Measurements from ENCODE around the gene AP1S1. TPM values are rescaled to one million over a fixed set of nuclear protein-coding genes. Genes with fewer than 3 reads are reported as not detected.

Gene AP1S1
- total RNA-seq, 1 donor from 2014 or later = 63.4 TPM

- TF ChIP-seq CTCF (IDR thresholded peaks at IDR 0.05; ENCODE audit: unreplicated experiment) = no peak
- no peak overlapping the region for H3K27ac Mint-ChIP-seq
- no peaks in the 10 kb centered on the region for H3K4me1 Mint-ChIP-seq
- H3K36me3 Mint-ChIP-seq = peaks cover 18% of the 10 kb centered on the region
- H3K4me3 Mint-ChIP-seq = no peak overlapping the region
- peaks cover 24% of the 10 kb centered on the region for H3K27me3 Mint-ChIP-seq (ENCODE audit: low read depth)
- no peaks in the 10 kb centered on the region for H3K9me3 Mint-ChIP-seq
- DNase-seq (ENCODE audit: low spot score in 2 of 2, unreplicated experiment in 2 of 2) = no peak
These were observed 53.2 kb downstream of the AP1S1 start for GRCh38 chr7:101207459-101207858.

GRCh38 chr7:101208794-101209193 lies 54.5 kb downstream of the AP1S1 start:
- DNase-seq (ENCODE audit: low spot score in 2 of 2, unreplicated experiment in 2 of 2) = no peak
- no peak overlapping the region for H3K4me3 Mint-ChIP-seq
- peaks cover 11% of the 10 kb centered on the region for H3K27me3 Mint-ChIP-seq (ENCODE audit: low read depth)
- H3K4me1 Mint-ChIP-seq = no peaks in the 10 kb centered on the region
- no peaks in the 10 kb centered on the region for H3K9me3 Mint-ChIP-seq
- no peak overlapping the region for H3K27ac Mint-ChIP-seq
- TF ChIP-seq CTCF (IDR thresholded peaks at IDR 0.05; ENCODE audit: unreplicated experiment) = no peak
- peaks cover 18% of the 10 kb centered on the region for H3K36me3 Mint-ChIP-seq

GRCh38 chr7:101210143-101210542 lies 55.9 kb downstream of the AP1S1 start:
- H3K4me3 Mint-ChIP-seq = no peak overlapping the region
- TF ChIP-seq CTCF (IDR thresholded peaks at IDR 0.05; ENCODE audit: unreplicated experiment) = no peak

More at GRCh38 chr7:101210143-101210542, 55.9 kb downstream of the AP1S1 start:
- DNase-seq (ENCODE audit: low spot score in 2 of 2, unreplicated experiment in 2 of 2) = no peak
- peaks cover 18% of the 10 kb centered on the region for H3K36me3 Mint-ChIP-seq
- H3K27ac Mint-ChIP-seq = no peak overlapping the region
- no peaks in the 10 kb centered on the region for H3K4me1 Mint-ChIP-seq
- no peaks in the 10 kb centered on the region for H3K9me3 Mint-ChIP-seq
- H3K27me3 Mint-ChIP-seq (ENCODE audit: low read depth) = peaks cover 3% of the 10 kb centered on the region

Small RNA genes lying within 50 kb of the gene (microRNA-seq; reads per million reads assigned to microRNA genes)
- gene MIR4653 = not detected

Other genes with a start within 250 kb of the AP1S1 start
- 2.0 to 2.4 TPM (median 2.2 TPM) in 3 replicates for gene MUC3A, start 204.9 kb upstream of the AP1S1 start, total RNA-seq
- gene MUC12, start 184.9 kb upstream of the AP1S1 start, total RNA-seq = 0.73 to 1.4 TPM (median 1.1 TPM) in 3 replicates
- not detected in 3 replicates for gene MUC17, start 134.4 kb upstream of the AP1S1 start, total RNA-seq
- gene TRIM56, start 69.0 kb upstream of the AP1S1 start, total RNA-seq = 33.6 to 40.1 TPM (median 39.6 TPM) in 3 replicates
- gene SERPINE1, start 27.4 kb upstream of the AP1S1 start, total RNA-seq = 11.4 to 15.1 TPM (median 14.2 TPM) in 3 replicates
- 0.35 to 0.38 TPM (median 0.36 TPM) in 3 replicates for gene VGF, start 11.1 kb downstream of the AP1S1 start, total RNA-seq
- gene NAT16, start 25.8 kb downstream of the AP1S1 start, total RNA-seq = not detected in 3 replicates
- gene MOGAT3, start 46.6 kb downstream of the AP1S1 start, total RNA-seq = not detected in 3 replicates
- gene PLOD3, start 63.1 kb downstream of the AP1S1 start, total RNA-seq = 65.8 to 66.9 TPM (median 66.4 TPM) in 3 replicates
- 52.8 to 57.7 TPM (median 54.9 TPM) in 3 replicates for gene ZNHIT1, start 63.7 kb downstream of the AP1S1 start, total RNA-seq
- gene CLDN15, start 83.3 kb downstream of the AP1S1 start, total RNA-seq = 17.1 to 19.5 TPM (median 18.1 TPM) in 3 replicates
- gene FIS1, start 90.6 kb downstream of the AP1S1 start, total RNA-seq = 134 to 139 TPM (median 137 TPM) in 3 replicates
- 34.4 to 35.0 TPM (median 34.9 TPM) in 3 replicates for gene IFT22, start 167.3 kb downstream of the AP1S1 start, total RNA-seq
- 105 to 110 TPM (median 109 TPM) in 3 replicates for gene COL26A1, start 208.4 kb downstream of the AP1S1 start, total RNA-seq

Data from mesothelial cell of epicardium (in vitro differentiated cells).